Measurements from ENCODE around the gene HMGCS2. TPM values are rescaled to one million over a fixed set of nuclear protein-coding genes. Genes with fewer than 3 reads are reported as not detected.
A peak's percentile ranks its signal among the peaks of the same experiment; 100 is the strongest.

The HMGCS2 gene
- total RNA-seq, 1 donor from 2014 or later = 105 TPM

DNA sequence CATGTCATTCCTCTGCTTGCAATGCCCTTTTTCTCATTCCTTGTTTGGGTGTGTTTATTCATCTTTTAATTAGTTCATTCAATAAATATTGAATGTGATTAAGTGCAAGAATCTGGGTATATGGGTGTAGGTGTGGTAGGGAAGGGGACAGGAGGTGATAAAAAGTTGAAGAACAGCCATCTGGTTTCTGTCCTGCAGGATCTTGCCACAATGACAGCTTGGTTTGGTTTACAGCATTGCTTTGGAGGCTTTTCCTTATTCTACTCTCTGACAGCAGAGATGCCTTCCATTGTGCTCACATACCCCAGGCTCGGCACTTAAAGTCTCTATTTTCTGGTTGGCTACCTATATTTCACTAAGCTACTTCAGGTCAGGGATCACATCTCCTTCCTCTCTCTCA is 45.6 kb upstream of the HMGCS2 start:
- DNase-seq (ENCODE audit: low spot score, unreplicated experiment) = no peak
- no peak overlapping the region for H3K27ac Mint-ChIP-seq
- TF ChIP-seq CTCF (IDR thresholded peaks at IDR 0.05; ENCODE audit: unreplicated experiment) = no peak
- H3K9me3 Mint-ChIP-seq (ENCODE audit: low read depth) = peaks cover 3% of the 10 kb centered on the region
- H3K4me3 Mint-ChIP-seq (ENCODE audit: low read depth) = no peak overlapping the region
- H3K4me1 Mint-ChIP-seq (ENCODE audit: low read depth) = peaks cover 33% of the 10 kb centered on the region
- H3K36me3 Mint-ChIP-seq (ENCODE audit: insufficient read depth) = no peaks in the 10 kb centered on the region
- H3K27me3 Mint-ChIP-seq = no peaks in the 10 kb centered on the region

- no peak for DNase-seq (ENCODE audit: low spot score, unreplicated experiment)
Observed at GRCh38 chr1:119811985-119812557, 43.4 kb upstream of the HMGCS2 start.

DNA sequence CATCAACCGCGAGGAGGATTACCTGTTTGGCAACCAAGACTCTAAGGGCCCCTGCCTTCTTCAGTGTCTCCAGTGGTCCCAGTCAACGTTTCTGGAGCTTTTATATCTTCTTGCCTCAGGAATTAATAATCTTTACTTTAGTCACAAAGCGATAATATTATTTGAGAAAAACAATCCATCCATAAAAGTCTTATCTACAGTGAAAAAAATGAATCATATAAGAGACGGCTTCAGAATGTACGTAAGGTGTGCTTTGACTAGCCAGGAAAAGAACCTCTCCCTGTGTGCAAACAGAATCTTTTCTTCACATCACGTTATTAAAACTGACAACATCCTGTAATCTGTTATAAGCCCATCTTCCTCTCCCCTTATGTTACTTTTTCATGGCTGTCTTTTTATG is 42.7 kb upstream of the HMGCS2 start, which contains the start of gene REG4:
TSS of gene REG4 (minus strand) at position 74 of the 400 bp plus-strand sequence. CDS start 2,691 bp downstream, outside the sequence.
- TF ChIP-seq CTCF (IDR thresholded peaks at IDR 0.05; ENCODE audit: unreplicated experiment) = no peak
- H3K4me1 Mint-ChIP-seq (ENCODE audit: low read depth) = peaks cover 21% of the 10 kb centered on the region

More at GRCh38 chr1:119811985-119812557, 43.4 kb upstream of the HMGCS2 start:
- TF ChIP-seq CTCF (IDR thresholded peaks at IDR 0.05; ENCODE audit: unreplicated experiment) = no peak
- Mint-ChIP-seq H3K36me3 (ENCODE audit: insufficient read depth) (no peaks in the 10 kb centered on the region), H3K27me3 (no peaks in the 10 kb centered on the region), H3K4me1 (ENCODE audit: low read depth) (peaks cover 27% of the 10 kb centered on the region), H3K4me3 (ENCODE audit: low read depth) (no peak overlapping the region), H3K9me3 (ENCODE audit: low read depth) (peaks cover 3% of the 10 kb centered on the region), H3K27ac (no peak overlapping the region)

GRCh38 chr1:119808972-119809550 is 40.4 kb upstream of the HMGCS2 start:
- Mint-ChIP-seq H3K4me1 (ENCODE audit: low read depth) (peaks cover 27% of the 10 kb centered on the region), H3K9me3 (ENCODE audit: low read depth) (peaks cover 3% of the 10 kb centered on the region), H3K4me3 (ENCODE audit: low read depth) (no peak overlapping the region), H3K27me3 (no peaks in the 10 kb centered on the region), H3K27ac (peak overlapping the region; percentile 53), H3K36me3 (ENCODE audit: insufficient read depth) (no peaks in the 10 kb centered on the region)
- TF ChIP-seq CTCF (IDR thresholded peaks at IDR 0.05; ENCODE audit: unreplicated experiment) = peak; percentile 93
- peak; percentile 55 for DNase-seq (ENCODE audit: low spot score, unreplicated experiment)

More for the DNA sequence above, 42.7 kb upstream of the HMGCS2 start, which contains the start of gene REG4:
- DNase-seq (ENCODE audit: low spot score, unreplicated experiment) = no peak
- no peaks in the 10 kb centered on the region for H3K36me3 Mint-ChIP-seq (ENCODE audit: insufficient read depth)
- H3K27ac Mint-ChIP-seq = no peak within 1 kb of the TSS
- H3K9me3 Mint-ChIP-seq (ENCODE audit: low read depth) = peaks cover 3% of the 10 kb centered on the region
- H3K4me3 Mint-ChIP-seq (ENCODE audit: low read depth) = no peak within 1 kb of the TSS
- no peaks in the 10 kb centered on the region for H3K27me3 Mint-ChIP-seq

- Mint-ChIP-seq H3K27me3 (no peaks in the 10 kb centered on the region), H3K36me3 (ENCODE audit: insufficient read depth) (no peaks in the 10 kb centered on the region), H3K4me1 (ENCODE audit: low read depth) (peaks cover 27% of the 10 kb centered on the region), H3K9me3 (ENCODE audit: low read depth) (peaks cover 1% of the 10 kb centered on the region), H3K27ac (no peak overlapping the region), H3K4me3 (ENCODE audit: low read depth) (no peak overlapping the region)
- DNase-seq (ENCODE audit: low spot score, unreplicated experiment) = no peak
- no peak for TF ChIP-seq CTCF (IDR thresholded peaks at IDR 0.05; ENCODE audit: unreplicated experiment)
Observed at GRCh38 chr1:119808491-119808890, 39.8 kb upstream of the HMGCS2 start.
